T-helper 2 cell treated with Interferon-gamma antibody and Interleukin-4, amounts not matched to agents 100 ng/mL and 5 ng/mL, for 36 hours (primary cell): Measurements from ENCODE around the gene MYO1F. TPM values are rescaled to one million over a fixed set of nuclear protein-coding genes. Genes with fewer than 3 reads are reported as not detected.

Experiments used
- intact Hi-C: fragments of 100-400 bp; cut with micrococcal nuclease; formaldehyde crosslinking; loops from one replicate; pipeline ENCODE4 v1.15.1; 2023
- total RNA-seq: library from RNA; stranded (reverse); gene quantifications from 2 replicates; pipeline ENCODE4 v1.2.3, GENCODE V29; 2022

Gene MYO1F
- total RNA-seq, 1 donor from 2014 or later: 385 TPM

DNA sequence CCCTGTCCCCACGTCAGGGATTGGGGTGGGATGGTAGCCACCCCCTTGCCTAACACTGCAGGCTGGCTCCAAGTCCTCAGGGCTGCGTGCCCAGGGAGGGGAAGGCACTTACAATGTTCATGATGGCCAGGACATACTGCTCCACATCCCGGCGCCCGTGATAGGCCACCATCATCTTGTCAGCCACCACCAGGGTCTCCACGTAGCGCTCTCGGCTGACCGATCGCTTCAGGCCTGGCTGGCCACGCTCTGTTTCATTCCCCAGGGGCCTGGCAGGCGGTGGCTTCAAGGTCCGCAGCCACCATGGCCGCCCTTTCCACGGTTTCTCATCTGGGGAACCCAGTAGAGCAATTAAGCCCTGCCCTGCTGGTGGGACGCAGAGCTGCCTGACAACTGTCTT lies 23.6 kb upstream of the MYO1F start:
- intact Hi-C loops: no loop called here

DNA sequence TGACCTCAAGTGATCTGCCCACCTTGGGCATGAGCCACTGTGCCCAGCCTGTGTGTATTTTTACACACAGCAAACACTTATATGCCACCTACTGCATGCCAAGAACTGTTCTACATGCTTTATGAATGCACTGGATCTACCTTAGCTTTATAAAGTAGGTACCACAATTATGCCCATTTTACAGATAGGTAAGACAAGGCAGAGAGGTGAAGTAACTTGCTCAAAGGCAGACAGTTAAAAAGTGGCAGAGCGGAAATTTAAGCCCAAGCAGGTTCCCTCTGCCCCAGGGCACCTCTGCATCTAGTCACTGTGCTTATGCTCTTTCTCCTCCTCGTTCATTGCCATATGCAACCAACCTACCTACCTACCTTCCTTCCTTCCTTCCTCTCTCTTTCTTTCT lies 22.8 kb upstream of the MYO1F start:
- intact Hi-C loops: no loop called here

DNA sequence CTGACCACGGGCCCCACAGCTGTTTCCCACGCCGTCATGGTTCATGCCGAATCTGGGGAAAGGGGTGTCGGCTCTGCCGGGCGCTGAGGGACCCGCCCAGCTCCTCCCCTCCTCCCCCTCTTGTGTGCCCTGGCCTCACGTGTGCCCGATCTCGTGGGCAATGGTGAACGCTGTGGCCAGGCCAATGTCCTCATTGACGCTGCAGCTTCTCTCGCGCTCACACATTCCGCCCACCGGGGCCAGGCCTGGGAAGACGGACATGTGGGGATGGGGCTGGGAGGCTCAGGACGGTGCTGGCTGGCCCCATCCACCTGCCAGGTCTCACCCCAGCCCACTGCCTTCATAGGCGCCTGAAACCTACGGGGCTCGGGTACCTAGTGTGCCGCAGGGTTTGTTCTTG lies 18.9 kb upstream of the MYO1F start:
- intact Hi-C loops: no loop called here

DNA sequence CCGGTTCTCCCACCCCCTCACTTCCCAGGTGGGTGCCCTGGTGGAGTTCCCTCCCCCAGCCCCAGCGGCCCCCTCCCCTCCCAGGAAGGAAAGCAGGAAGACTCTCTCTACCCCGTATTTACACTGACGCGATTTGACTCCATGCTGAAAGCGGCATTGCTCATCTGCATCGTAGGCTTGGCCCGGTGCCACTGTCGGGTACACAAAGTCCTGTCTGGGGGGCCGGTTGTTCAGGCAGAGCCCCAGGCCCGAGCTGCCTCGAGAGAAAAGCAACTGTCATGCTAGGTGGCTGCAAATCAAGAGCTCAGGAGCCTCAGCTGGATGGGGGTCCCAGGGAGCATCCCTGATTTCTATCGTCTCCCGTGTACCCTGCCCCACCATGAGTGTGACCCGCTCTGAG lies 18.4 kb upstream of the MYO1F start:
- intact Hi-C loops: no loop called here

DNA sequence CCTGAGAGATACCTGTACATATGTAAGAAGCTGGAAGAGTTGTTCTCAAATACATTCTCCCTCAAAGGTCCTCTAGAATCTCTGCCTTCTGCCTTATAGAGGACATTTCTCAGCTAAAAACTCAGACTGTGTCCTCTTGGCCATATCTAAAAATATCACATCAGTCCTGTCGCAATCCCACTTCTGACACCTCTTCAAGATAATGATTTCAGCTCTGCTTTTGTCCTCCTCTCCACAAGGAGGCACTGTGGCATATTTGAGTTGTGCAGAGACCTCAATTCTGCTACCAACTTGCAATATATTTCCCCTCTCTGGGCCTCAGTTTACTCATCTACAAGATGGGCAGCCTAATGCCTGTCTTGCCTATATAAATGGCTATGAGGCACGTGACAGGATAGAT lies 16.7 kb upstream of the MYO1F start:
- intact Hi-C loops: no loop called here

DNA sequence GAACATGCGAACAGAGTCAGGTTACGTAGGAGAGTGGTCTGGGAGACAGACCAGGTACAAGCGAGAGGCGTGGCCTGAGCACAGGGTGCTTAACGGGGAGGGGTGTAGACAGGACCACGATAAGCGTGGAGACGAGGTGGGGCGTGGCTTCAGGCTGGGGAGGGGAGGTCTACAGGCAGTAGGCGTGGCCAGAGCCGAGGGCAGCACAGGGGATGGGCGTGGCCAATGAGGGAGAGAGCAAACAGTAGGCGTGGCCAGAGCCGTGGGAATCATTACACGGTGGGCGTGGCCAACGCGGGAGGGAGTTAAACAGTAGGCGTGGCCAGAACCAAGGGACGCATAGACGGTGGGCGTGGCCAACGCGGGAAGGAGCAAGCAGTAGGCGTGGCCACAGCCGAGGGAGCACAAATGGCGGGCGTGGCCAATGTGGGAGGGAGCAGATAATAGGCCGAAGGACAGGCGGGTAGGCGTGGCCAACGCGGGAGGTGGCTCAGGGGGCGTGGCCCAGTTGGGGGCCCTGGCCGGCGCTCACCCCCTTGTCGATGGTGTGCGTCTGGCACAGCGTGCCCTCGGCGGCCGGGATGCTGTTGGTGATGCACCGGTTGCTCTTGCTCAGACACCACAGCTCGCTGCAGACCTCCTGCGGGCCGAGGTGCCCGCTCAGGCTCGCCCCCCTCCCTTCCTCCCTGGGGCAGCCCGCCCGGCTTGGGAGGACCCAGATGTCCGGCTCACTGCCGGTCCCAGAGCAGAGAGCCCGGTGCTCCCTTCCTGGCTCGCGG lies 15.2 kb upstream of the MYO1F start:
- intact Hi-C loops: no loop called here

DNA sequence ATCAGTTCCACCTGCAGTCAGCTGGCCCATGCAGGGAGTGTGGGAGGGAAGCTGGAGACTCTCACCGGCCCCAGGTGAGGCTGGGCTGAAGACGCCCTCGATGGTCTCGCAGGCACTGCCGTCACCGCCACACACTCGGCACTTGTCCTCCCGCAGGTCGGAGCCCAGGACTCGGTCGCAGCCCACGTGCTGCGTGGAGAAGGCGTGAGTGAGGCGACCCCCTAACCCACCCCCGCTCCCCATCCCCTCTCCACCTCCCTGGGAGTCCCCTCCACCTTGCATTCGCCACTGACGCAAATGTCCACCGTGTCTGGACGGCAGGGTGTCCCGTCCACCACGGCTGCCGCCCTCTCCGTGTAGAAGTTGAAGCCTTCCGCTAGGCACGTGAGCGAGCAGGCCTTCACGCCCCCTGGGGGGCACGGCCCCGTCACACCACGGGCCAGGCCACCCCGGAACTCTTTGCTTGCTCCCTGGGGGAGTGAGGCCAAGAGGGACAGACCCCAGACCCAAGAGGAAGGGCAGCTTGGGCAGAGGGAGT lies 12.0 kb upstream of the MYO1F start:
- intact Hi-C loops: no loop called here

DNA sequence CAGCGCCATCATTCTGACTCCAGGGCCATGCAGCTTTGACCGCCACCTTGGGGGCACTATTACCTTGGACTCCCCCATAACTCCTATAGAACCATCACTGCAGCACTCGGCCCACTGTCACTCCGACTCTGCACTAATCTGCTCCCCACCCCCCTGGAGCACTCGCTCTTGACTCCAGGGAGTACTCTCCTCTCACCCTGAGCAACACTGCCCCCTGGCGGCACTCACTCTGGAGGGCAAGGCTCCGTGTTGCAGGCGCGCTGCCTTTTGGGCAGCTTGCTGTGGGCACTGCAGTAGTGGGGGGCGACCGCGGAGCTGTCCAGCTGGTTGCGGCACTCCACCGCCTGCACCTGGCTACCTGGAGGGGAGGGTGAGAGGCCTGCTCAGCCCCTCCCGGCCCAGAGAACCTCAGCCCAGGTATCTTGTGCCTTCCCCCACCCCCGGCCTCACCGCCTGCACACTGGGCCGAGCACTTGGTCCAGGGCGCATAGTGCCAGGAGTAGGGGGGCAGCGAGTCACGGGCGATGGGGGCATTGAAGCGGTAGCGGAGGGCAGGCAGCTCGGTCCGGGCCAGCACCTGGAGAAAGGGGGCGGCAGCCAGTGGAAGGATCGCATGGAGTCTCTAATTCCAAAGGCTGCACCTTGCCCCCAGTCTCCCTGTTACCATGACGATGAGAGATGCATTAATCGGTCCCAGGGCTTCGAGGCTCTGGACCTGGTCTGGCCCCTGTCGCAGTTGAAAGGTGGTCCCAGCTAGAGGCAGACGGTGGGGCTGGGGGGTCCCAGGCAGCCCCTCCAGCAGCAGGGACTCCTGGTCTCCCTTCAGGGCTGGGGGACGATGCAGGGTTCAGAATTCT lies 8.9 kb upstream of the MYO1F start:
- intact Hi-C loops: no loop called here

DNA sequence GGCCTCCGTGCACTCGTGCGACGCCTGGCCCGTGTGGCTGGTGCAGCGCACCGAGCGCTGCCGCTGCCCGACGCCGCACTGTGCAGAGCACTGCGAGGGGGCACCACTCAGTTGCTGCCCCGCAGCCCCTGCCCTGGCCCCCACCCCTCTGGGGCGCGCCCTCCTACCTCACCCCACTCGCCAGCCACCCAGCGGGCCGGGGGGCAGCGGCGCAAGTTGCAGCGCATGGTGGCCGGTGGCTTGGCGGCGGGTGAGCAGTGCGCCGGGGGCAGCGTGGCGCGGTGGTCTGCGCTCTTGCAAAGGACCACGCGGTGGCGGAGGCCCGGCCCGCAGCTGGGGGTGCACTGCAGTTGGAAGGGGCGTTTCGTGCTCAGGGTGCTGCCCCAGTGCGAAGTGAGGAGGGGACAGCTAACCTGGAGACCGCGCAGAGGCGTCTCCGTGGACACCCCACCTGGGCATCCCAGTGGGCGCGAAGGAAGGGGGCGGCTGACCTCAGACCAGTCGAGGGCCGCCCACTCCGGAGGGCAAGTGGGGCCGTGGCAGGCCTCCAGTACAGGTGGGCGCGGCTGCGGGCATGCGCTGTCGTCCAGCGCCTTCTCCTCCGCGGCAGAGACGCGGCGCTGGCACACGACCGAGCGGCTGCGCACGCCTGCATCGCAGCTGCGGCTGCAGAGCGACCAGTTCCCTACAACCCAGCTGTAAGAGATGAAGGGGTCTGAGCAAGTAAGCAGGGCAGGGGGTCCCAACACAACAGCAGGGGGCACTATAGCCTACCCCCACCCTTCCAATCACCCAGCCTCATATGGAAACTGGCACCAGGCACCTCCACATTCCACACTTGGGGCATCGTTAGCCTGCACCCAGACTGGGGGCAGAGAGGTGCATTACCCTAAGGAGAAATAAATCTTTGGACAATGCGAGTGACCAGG lies 8.0 kb upstream of the MYO1F start:
- intact Hi-C loops: no loop called here

DNA sequence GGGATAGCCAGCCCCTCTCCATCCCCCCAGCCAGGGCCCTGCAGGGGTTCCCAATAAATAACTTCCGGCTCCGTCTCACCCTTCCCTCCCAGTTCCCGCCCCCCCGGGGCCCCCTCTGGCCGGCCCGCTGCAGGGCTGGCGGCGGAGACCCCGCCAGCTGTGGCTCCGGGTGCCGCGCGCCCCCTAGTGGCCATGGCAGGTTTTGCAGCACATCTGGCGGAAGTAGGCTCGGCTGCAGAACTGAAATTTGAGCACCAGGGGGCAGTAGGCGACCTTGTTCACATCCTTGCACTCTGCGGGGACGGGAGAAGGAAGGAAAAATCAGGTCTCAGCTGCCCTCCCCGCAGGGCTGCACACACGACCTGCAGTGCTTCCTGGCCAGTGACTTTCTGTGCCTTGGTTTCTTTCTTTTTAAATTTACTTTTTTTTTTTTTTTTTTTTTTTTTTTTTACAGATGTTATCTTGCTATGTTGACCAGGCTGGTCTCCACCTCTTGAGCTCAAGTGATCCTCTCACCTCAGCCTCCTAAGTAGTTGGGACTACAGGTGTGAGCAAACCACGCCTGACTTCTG lies 3.6 kb upstream of the MYO1F start:
- intact Hi-C loops: loop anchor here (1.0 to 2.0 kb wide), 2 partner anchors 136 to 500 kb away; partner anchors contain the start of gene HNRNPM

DNA sequence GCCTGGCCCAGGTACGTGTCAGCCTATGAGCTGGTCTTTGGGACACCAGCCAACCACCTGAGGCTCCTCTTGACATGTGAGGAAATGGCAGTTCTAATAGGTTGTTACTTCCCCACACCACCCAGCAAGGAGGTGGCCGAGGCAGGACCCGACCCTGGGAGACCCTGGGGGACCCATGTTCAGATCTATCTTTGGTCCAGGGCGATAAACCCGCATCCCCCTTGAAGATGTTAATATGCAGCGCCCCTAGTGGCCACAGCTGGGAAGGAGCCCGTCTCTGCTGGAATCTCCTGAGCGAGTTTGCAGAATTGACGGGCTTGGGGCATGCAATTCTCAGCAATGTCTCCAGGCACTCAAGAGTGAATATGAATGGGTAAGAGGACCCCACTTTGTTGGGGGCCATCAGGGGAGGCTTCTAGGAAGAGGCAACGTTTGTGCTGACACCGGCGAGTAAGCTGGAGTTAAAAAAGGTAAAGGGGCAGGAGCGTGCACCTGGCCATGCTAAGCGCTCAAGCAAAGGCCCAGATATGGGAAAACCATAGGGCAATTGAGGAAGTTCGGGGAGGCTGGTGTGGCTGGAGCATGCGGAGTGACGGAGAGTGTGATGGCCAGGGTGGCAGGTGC lies 1.5 kb upstream of the MYO1F start:
- intact Hi-C loops: loop anchor here (1.0 to 5.0 kb wide), 2 partner anchors 9 to 226 kb away; no protein-coding TSS in a partner anchor

DNA sequence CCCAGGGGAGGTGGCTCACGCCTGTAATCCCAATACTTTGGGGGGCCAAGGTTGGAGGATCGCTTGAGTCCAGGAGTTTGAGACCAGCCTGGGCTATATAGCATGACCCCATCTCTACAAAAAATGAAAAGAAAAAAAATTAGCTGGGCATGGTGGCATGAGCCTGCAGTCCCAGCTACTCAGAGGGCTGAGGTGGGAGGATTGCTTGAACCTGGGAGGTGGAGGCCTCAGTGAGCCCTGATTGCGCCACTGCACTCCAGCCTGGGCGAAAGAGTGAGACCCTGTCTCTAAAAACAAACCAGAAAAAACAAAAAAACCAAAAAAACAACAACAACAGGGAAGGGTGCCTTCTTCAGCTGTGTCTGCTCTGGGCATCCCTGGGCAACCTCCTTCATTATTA lies 499 bp upstream of the MYO1F start:
- intact Hi-C loops: loop anchor here (1.0 to 5.0 kb wide), 2 partner anchors 8 to 225 kb away; no protein-coding TSS in a partner anchor

DNA sequence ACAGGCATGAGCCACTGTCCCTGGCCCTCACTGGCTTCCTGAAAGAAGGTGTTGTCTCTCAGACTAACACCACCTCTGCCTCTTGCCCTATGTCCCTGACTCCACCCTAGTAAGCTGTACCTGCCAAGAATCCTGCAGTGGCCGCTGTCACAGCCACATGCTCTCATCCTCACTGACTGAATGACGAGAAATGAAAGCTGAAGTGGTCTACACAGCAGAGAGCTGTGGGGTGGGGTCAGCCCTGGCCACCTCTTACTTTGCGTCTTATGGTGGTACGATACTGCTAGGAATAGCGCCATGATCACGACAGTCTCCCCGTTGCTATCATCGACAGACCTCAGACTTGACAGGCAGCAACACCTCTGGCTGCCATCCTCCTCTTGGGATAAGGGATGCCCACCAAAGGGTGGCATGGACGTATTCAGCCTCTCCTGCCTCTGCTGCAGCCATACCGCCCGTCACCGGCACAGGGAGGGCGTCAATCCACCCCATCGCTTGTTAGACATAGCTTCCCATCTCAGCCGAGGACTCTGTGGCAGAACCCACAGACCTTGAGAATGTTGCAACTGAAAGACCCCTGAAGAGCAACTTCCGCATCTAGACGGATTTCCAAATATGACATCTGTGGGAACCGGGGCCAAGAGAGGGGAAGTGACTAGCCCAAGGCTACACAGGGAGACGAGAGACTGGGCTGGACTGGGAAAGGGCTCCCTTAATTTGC lies 809 bp downstream of the MYO1F start:
- intact Hi-C loops: loop anchor here (5.0 kb wide), 1 partner anchor 224 kb away; no protein-coding TSS in a partner anchor

DNA sequence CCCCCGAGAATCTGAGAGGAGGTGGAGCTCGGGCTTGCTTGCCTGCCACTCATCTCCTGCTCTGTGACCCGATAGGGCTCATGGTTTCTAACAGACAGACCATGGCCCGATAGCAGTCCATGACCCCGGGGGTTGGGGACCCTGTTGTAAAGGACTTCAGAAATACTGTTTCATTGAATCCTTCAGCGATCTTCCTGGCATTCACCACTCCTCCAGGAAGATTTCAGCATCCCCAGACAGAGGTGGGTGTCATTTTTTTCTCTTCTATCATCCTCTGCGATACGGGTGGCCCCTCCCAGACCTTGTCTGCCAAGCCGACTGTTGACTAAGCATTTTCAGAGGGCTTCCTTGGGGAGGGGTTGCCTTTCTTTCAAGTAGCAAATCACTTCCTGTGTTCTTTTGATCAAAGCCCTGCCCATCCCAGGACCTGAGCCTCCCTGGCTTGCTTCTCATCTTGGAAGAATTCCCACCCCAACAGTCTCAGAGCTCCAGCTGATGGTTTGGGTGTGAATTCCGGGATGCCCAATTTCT lies 1.7 kb downstream of the MYO1F start:
- intact Hi-C loops: loop anchor here (2.0 to 5.0 kb wide), 2 partner anchors 163 to 223 kb away; partner anchors contain the start of gene MARCHF2

DNA sequence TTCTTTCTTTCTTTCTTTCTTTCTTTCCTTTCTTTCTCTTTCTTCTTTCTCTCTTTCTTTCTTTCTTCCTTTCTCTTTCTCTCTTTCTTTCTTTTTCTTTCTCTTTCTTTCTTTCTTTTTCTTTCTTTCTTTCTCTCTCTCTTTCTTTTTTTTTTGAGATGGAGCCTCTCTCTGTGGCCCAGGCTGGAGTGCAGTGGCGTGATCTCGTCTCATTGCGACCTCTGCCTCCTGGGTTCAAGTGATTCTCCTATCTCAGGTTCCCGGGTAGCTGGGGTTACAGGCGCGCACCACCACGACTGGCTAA lies 2.7 kb downstream of the MYO1F start:
- intact Hi-C loops: loop anchor here (2.0 kb wide), 1 partner anchor 162 kb away; the partner anchor contains the start of gene MARCHF2

DNA sequence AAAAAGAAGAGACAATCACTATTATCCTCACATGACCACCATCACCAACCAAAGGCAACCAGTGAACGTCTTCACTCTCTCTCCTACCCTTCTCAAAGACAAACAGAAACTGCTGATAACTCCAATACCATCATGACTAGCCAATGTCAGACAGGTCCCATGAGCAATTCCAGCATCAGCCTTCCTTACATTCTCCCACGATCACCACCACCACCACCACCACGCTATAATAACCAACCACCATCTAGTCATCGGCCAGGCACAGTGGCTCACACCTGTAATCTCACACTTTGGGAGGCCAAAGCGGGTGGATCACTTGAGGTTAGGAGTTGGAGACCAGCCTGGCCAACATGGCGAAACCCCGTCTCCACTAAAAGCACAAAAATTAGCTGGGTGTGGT lies 3.9 kb downstream of the MYO1F start:
- intact Hi-C loops: no loop called here

DNA sequence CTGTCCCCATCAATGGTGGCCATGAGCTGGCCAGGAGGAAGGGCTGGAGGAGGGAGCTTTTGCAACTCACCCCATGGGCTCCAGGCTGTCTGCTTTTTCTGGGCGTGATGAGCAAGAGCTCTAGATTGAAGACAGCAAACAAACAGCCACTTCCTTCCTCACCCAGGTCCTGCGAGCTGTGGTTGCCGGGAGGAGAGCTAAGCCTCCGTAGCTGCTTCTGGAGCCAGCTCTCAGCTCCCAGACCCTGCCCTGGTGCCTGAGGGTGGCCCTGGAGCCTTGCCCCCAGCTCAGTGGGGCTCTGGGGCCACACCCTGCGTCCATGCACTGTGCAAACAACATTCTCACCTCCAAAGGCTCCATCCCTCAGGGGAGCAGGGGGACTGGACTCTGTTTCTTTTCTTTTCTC lies 6.2 kb downstream of the MYO1F start:
- intact Hi-C loops: no loop called here

DNA sequence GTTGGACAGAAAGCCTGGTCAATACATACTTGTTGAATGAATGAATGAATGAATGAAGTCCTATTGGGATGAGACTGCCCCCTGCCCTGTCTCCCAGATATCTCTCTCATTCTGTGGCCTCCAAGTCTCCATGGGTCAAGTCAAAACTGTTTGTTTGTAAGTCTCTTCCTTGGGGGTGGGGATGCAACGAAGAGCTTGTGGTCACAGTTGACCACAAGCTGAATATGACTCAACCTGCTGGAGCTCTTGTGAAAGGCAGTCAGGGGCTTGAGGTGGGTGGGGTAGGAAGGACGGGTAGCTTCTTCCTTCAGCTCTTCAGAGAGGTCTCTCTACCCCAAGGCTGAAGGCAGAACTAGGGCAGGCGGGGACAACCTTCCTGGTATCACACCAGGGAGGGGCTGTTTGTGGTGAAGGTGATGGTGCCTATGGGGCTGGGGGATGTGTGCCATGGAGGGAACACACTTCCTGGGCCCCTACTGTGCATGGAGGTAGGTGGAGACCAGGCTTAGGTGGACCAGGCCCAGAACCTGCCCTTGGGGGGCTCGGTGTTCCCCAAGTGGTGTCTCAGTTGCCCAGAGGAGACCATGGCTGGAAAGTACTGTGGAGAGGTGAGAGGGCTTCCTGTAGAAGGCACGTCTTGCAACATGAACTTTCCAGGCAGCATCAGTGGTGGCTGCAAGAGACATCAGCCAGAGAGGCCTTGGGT lies 8.0 kb downstream of the MYO1F start:
- intact Hi-C loops: loop anchor here (1.0 kb wide), 2 partner anchors 9 to 54 kb away; no protein-coding TSS in a partner anchor
